ENCODE measurements around the gene UHRF2.

UHRF2 gene

GRCh38 chr9:6479959-6480358 lies 67.0 kb downstream of the UHRF2 start:
- no peak for DNase-seq (ENCODE audit: extremely low read depth, insufficient read length)
- TF ChIP-seq, protein P1, sequence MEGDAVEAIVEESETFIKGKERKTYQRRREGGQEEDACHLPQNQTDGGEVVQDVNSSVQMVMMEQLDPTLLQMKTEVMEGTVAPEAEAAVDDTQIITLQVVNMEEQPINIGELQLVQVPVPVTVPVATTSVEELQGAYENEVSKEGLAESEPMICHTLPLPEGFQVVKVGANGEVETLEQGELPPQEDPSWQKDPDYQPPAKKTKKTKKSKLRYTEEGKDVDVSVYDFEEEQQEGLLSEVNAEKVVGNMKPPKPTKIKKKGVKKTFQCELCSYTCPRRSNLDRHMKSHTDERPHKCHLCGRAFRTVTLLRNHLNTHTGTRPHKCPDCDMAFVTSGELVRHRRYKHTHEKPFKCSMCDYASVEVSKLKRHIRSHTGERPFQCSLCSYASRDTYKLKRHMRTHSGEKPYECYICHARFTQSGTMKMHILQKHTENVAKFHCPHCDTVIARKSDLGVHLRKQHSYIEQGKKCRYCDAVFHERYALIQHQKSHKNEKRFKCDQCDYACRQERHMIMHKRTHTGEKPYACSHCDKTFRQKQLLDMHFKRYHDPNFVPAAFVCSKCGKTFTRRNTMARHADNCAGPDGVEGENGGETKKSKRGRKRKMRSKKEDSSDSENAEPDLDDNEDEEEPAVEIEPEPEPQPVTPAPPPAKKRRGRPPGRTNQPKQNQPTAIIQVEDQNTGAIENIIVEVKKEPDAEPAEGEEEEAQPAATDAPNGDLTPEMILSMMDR (IDR thresholded peaks at IDR 0.05; ENCODE audit: insufficient read depth, low read length, poor library complexity, severe bottlenecking): no peak
- H3K27me3 ChIP-seq (replicated peaks; ENCODE audit: control insufficient read depth, insufficient read depth, low read length): no peaks in the 10 kb centered on the region
- peaks cover 5% of the 10 kb centered on the region for H3K36me3 ChIP-seq (ENCODE audit: control insufficient read depth, insufficient read depth, low read length)
- no peak overlapping the region for H3K4me3 ChIP-seq (replicated peaks; ENCODE audit: low read depth, low read length)

- peaks cover 8% of the 10 kb centered on the region for H3K36me3 ChIP-seq (ENCODE audit: control insufficient read depth, insufficient read depth, low read length)
- no peaks in the 10 kb centered on the region for H3K27me3 ChIP-seq (replicated peaks; ENCODE audit: control insufficient read depth, insufficient read depth, low read length)
- no peak overlapping the region for H3K4me3 ChIP-seq (replicated peaks; ENCODE audit: low read depth, low read length)
- TF ChIP-seq, protein P1 (IDR thresholded peaks at IDR 0.05; ENCODE audit: insufficient read depth, low read length, poor library complexity, severe bottlenecking): no peak
- DNase-seq (ENCODE audit: extremely low read depth, insufficient read length): no peak
Measured at GRCh38 chr9:6484210-6484609, 71.2 kb downstream of the UHRF2 start.

- Histone ChIP-seq H3K27me3 (replicated peaks; ENCODE audit: control insufficient read depth, insufficient read depth, low read length) (no peaks in the 10 kb centered on the region), H3K36me3 (ENCODE audit: control insufficient read depth, insufficient read depth, low read length) (peaks cover 8% of the 10 kb centered on the region), H3K4me3 (replicated peaks; ENCODE audit: low read depth, low read length) (no peak overlapping the region)
- TF ChIP-seq, protein P1 (IDR thresholded peaks at IDR 0.05; ENCODE audit: insufficient read depth, low read length, poor library complexity, severe bottlenecking): no peak
- no peak for DNase-seq (ENCODE audit: extremely low read depth, insufficient read length)
Measured at GRCh38 chr9:6488395-6488794, 75.4 kb downstream of the UHRF2 start.

DNA sequence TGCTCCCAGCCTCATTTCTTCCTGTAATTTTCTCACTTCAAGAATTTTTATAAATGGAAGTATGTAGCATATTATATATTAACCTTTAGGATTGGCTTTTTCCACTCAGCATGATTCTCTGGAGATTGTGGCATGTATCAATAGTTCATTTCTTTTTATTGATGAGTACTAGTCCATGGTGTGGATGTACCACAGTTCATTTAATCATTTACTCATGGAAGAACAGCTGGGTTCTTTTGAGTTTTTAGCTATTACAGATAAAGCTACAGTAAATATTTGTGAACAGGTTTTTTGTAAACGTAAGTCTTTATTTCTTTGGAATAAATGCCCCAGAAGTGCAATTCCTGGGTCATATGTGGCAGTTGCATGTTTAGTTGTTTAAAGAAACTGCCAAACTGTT lies 76.1 kb downstream of the UHRF2 start:
- TF ChIP-seq, protein P1 (IDR thresholded peaks at IDR 0.05; ENCODE audit: insufficient read depth, low read length, poor library complexity, severe bottlenecking): no peak
- no peaks in the 10 kb centered on the region for H3K27me3 ChIP-seq (replicated peaks; ENCODE audit: control insufficient read depth, insufficient read depth, low read length)
- peaks cover 6% of the 10 kb centered on the region for H3K36me3 ChIP-seq (ENCODE audit: control insufficient read depth, insufficient read depth, low read length)
- DNase-seq (ENCODE audit: extremely low read depth, insufficient read length): no peak
- H3K4me3 ChIP-seq (replicated peaks; ENCODE audit: low read depth, low read length): no peak overlapping the region

GRCh38 chr9:6490863-6491262 lies 77.9 kb downstream of the UHRF2 start:
- TF ChIP-seq, protein P1 (IDR thresholded peaks at IDR 0.05; ENCODE audit: insufficient read depth, low read length, poor library complexity, severe bottlenecking): no peak
- Histone ChIP-seq H3K4me3 (replicated peaks; ENCODE audit: low read depth, low read length) (no peak overlapping the region), H3K27me3 (replicated peaks; ENCODE audit: control insufficient read depth, insufficient read depth, low read length) (no peaks in the 10 kb centered on the region), H3K36me3 (ENCODE audit: control insufficient read depth, insufficient read depth, low read length) (peaks cover 3% of the 10 kb centered on the region)
- DNase-seq (ENCODE audit: extremely low read depth, insufficient read length): no peak

GRCh38 chr9:6495466-6495865 lies 82.5 kb downstream of the UHRF2 start:
- TF ChIP-seq, protein P1 (IDR thresholded peaks at IDR 0.05; ENCODE audit: insufficient read depth, low read length, poor library complexity, severe bottlenecking): no peak
- no peak for DNase-seq (ENCODE audit: extremely low read depth, insufficient read length)
- Histone ChIP-seq H3K27me3 (replicated peaks; ENCODE audit: control insufficient read depth, insufficient read depth, low read length) (no peaks in the 10 kb centered on the region), H3K36me3 (ENCODE audit: control insufficient read depth, insufficient read depth, low read length) (peaks cover 12% of the 10 kb centered on the region), H3K4me3 (replicated peaks; ENCODE audit: low read depth, low read length) (no peak overlapping the region)

All from GM06990 (cell line).